GM12878 (cell line): ENCODE data around the gene HACD3.

Source experiments
- BCL11A ChIP-seq: IDR thresholded peaks from 2 replicates; pipeline ENCODE4 v1.6.1; 2011; ENCODE audit warnings: low read depth, low read length
- CREB1 ChIP-seq: IDR thresholded peaks from 2 replicates; pipeline ENCODE4 v1.6.1; 2012; ENCODE audit warnings: low read depth, mild to moderate bottlenecking, inconsistent platforms
- CTCF ChIP-seq, 3 experiments: IDR thresholded peaks in 2 of 3; conservative IDR thresholded peaks in 1 of 3; 2 replicates each; pipeline ENCODE4 v1.5.1; 2011; ENCODE audit warnings: low read depth in 3 of 3, low read length in 3 of 3, mild to moderate bottlenecking in 3 of 3, control low read depth in 2 of 3, moderate library complexity in 2 of 3, inconsistent platforms in 1 of 3, mixed read lengths in 1 of 3; ENCODE audit not compliant: control insufficient read depth in 2 of 3, insufficient read depth in 1 of 3; ENCODE audit errors: extremely low read depth in 1 of 3
- EZH2 ChIP-seq: IDR thresholded peaks from 2 replicates; pipeline ENCODE4 v1.6.1; 2012; ENCODE audit warnings: low read depth, mild to moderate bottlenecking, control low read depth, inconsistent platforms, low read length, borderline replicate concordance; ENCODE audit not compliant: control insufficient read depth
- JUNB ChIP-seq: IDR thresholded peaks from 2 replicates; pipeline ENCODE4 v1.6.1; 2016; ENCODE audit warnings: antibody characterized with exemption, mild to moderate bottlenecking
- NFIC ChIP-seq: IDR thresholded peaks from 2 replicates; pipeline ENCODE4 v1.6.1; 2012; ENCODE audit warnings: low read depth, mild to moderate bottlenecking, inconsistent platforms, low read length, moderate library complexity
- POLR2A ChIP-seq: IDR thresholded peaks from 2 replicates; pipeline ENCODE4 v1.6.1; 2011; ENCODE audit warnings: low read depth, mild to moderate bottlenecking, low read length
- YBX1 ChIP-seq: fragments of 450-650 bp; IDR thresholded peaks from 2 replicates; pipeline ENCODE4 v1.6.1; 2016; ENCODE audit warnings: antibody characterized with exemption
- YY1 ChIP-seq: IDR thresholded peaks from 2 replicates; pipeline ENCODE4 v1.6.1; 2011; ENCODE audit warnings: low read depth, mild to moderate bottlenecking, low read length

GRCh38 chr15:65578904-65579728, 48.9 kb downstream of the HACD3 start:
- TF ChIP-seq NFIC, result no peak
- no peak for TF ChIP-seq CREB1
- TF ChIP-seq BCL11A, result no peak
- peak; percentile 33; the same call in 1 of the 2 replicates for TF ChIP-seq POLR2A
- no peak for TF ChIP-seq CTCF (IDR thresholded peaks at IDR 0.05 in 2 of 3, conservative IDR thresholded peaks at IDR 0.05 in 1 of 3; ENCODE audit: control insufficient read depth in 2 of 3, extremely low read depth in 1 of 3, insufficient read depth in 1 of 3, low read depth in 3 of 3, low read length in 3 of 3)
- TF ChIP-seq YY1, result no peak
- TF ChIP-seq JUNB, result no peak
- no peak for TF ChIP-seq YBX1
- TF ChIP-seq EZH2, result no peak
